DOHH2 (cell line): ENCODE data around the gene ARNT2.

ENCODE experiments used
- H3F3A ChIP-seq: fragments of 200-600 bp; sonication (generic), shearing (Covaris generic); 2 replicates; pipeline ENCODE4 v1.6.0; 2016; ENCODE audit warnings: antibody characterized with exemption, mild to moderate bottlenecking; ENCODE audit not compliant: control insufficient read depth, insufficient read depth
- H3K27ac ChIP-seq: fragments of 200-600 bp; sonication (generic); 2 replicates; pipeline ENCODE4 v1.5.1; 2014; ENCODE audit warnings: low read depth, mild to moderate bottlenecking, low read length, moderate library complexity
- H3K27me3 ChIP-seq: fragments of 200-600 bp; sonication (generic); 2 replicates; pipeline ENCODE4 v1.6.1; 2014; ENCODE audit warnings: mild to moderate bottlenecking, low read length, mixed read lengths; ENCODE audit not compliant: control insufficient read depth
- H3K36me3 ChIP-seq: fragments of 200-600 bp; sonication (generic); 2 replicates; pipeline ENCODE4 v1.6.1; 2014; ENCODE audit warnings: mild to moderate bottlenecking, low read length, moderate library complexity, mixed read lengths; ENCODE audit not compliant: control insufficient read depth
- H3K4me1 ChIP-seq: fragments of 200-600 bp; sonication (generic); 2 replicates; pipeline ENCODE4 v1.6.1; 2014; ENCODE audit warnings: mild to moderate bottlenecking, low read length, mixed read lengths; ENCODE audit not compliant: control insufficient read depth
- H3K4me2 ChIP-seq: fragments of 200-600 bp; sonication (generic); 2 replicates; pipeline ENCODE4 v1.6.0; 2014; ENCODE audit warnings: mild to moderate bottlenecking, low read length, moderate library complexity
- H3K4me3 ChIP-seq: fragments of 200-600 bp; sonication (generic); 2 replicates; pipeline ENCODE4 v1.5.1; 2014; ENCODE audit warnings: mild to moderate bottlenecking, low read length, mixed read lengths
- H3K79me2 ChIP-seq: fragments of 200-600 bp; sonication (generic); 2 replicates; pipeline ENCODE4 v1.6.1; 2014; ENCODE audit warnings: mild to moderate bottlenecking, low read length, mixed read lengths; ENCODE audit not compliant: control insufficient read depth
- H3K9me2 ChIP-seq: fragments of 200-600 bp; sonication (generic); replicated peaks from 2 replicates; pipeline ENCODE4 v1.6.1; 2014; ENCODE audit warnings: mild to moderate bottlenecking, low read length, mixed read lengths; ENCODE audit not compliant: control insufficient read depth
- H3K9me3 ChIP-seq: fragments of 200-600 bp; sonication (generic); 2 replicates; pipeline ENCODE4 v1.6.1; 2014; ENCODE audit warnings: antibody characterized with exemption, low read length, mixed read lengths; ENCODE audit not compliant: control insufficient read depth, insufficient read depth
- H4K20me1 ChIP-seq: fragments of 200-600 bp; sonication (generic); 2 replicates; pipeline ENCODE4 v1.6.0; 2014; ENCODE audit warnings: low read depth, mild to moderate bottlenecking, antibody characterized with exemption, low read length, moderate library complexity; ENCODE audit not compliant: control insufficient read depth, insufficient read depth
- EZH2phosphoT487 ChIP-seq: fragments of 200-600 bp; sonication (generic); IDR thresholded peaks from 2 replicates; pipeline ENCODE4 v1.6.1; 2017; ENCODE audit warnings: borderline replicate concordance, mild to moderate bottlenecking, antibody characterized with exemption, low read length, moderate library complexity, mixed read lengths
- TF ChIP-seq, protein P1 (sequence below): fragments of 200-600 bp; sonication (generic); IDR thresholded peaks from one replicate; pipeline ENCODE4 v1.5.1; 2014; ENCODE audit warnings: antibody characterized with exemption, mild to moderate bottlenecking, low read depth, low read length; ENCODE audit not compliant: poor library complexity, severe bottlenecking

Gene ARNT2

DNA sequence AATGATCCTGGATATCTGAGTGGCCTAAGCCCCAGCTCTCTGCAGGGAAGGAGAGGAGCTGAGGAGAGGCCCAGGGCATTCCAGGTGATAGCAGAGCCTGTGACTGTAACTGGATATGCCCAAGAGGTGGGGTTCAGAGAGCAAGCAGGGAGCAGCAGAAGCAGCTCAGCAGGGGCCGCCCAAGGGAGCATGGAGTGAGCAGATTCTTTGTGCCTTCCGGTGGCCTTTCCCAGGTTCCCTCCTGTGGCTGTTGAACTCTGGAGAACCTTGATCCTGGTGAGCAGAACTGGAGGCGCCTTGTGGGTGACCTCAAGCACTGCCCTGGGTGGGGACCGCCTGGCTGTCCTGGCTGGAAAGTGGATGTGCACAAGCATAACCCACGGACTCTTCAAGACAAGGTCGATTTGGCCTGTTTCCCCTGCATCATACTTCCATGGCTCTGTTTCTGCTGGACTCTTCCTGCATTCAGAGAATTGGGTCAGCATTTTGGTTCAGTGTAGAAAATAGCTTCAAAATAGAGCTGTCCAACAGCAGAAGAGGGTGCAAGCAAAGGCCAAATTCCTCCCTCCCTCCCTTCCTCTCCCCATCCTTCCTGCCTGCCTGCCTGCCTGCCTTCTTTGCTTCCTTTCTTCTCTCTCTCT, 76.1 kb downstream of the ARNT2 start:
- Histone ChIP-seq H3K79me2 (no peaks in the 10 kb centered on the region), H3K4me1 (no peaks in the 10 kb centered on the region), H3K4me3 (no peak overlapping the region), H3K36me3 (no peaks in the 10 kb centered on the region), H3K4me2 (no peak overlapping the region), H3K9me3 (no peaks in the 10 kb centered on the region), H3K27ac (no peak overlapping the region), H3F3A (no peaks in the 10 kb centered on the region), H3K9me2 (no peaks in the 10 kb centered on the region), H4K20me1 (no peaks in the 10 kb centered on the region), H3K27me3 (no peaks in the 10 kb centered on the region)
- TF ChIP-seq, protein P1, sequence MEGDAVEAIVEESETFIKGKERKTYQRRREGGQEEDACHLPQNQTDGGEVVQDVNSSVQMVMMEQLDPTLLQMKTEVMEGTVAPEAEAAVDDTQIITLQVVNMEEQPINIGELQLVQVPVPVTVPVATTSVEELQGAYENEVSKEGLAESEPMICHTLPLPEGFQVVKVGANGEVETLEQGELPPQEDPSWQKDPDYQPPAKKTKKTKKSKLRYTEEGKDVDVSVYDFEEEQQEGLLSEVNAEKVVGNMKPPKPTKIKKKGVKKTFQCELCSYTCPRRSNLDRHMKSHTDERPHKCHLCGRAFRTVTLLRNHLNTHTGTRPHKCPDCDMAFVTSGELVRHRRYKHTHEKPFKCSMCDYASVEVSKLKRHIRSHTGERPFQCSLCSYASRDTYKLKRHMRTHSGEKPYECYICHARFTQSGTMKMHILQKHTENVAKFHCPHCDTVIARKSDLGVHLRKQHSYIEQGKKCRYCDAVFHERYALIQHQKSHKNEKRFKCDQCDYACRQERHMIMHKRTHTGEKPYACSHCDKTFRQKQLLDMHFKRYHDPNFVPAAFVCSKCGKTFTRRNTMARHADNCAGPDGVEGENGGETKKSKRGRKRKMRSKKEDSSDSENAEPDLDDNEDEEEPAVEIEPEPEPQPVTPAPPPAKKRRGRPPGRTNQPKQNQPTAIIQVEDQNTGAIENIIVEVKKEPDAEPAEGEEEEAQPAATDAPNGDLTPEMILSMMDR = no peak
- TF ChIP-seq EZH2phosphoT487 = no peak

DNA sequence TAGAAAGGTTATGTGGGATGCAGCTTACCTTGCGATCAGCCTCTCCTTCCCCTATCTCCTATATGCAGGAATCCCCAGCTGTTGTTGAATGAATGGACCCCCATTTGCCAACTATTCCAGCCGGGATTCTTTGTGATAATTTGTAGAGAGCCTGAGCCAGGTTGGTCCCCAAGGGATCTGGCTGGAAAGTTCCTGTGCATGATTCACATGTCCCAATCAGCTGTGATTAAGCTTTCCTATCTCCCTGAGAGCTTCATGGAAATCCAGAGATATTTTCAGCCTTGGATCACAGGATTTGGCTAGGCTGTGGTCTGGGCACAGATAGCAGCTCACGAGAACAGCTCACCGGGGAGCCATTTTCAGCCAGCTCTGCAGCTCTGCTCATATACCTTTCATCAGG, 76.7 kb downstream of the ARNT2 start:
- Histone ChIP-seq H3K4me2 (no peak overlapping the region), H4K20me1 (no peaks in the 10 kb centered on the region), H3K27ac (no peak overlapping the region), H3K27me3 (no peaks in the 10 kb centered on the region), H3K9me3 (no peaks in the 10 kb centered on the region), H3K9me2 (no peaks in the 10 kb centered on the region), H3F3A (no peaks in the 10 kb centered on the region), H3K36me3 (no peaks in the 10 kb centered on the region), H3K4me1 (no peaks in the 10 kb centered on the region), H3K4me3 (no peak overlapping the region), H3K79me2 (no peaks in the 10 kb centered on the region)
- TF ChIP-seq, protein P1 = no peak
- no peak for TF ChIP-seq EZH2phosphoT487

DNA sequence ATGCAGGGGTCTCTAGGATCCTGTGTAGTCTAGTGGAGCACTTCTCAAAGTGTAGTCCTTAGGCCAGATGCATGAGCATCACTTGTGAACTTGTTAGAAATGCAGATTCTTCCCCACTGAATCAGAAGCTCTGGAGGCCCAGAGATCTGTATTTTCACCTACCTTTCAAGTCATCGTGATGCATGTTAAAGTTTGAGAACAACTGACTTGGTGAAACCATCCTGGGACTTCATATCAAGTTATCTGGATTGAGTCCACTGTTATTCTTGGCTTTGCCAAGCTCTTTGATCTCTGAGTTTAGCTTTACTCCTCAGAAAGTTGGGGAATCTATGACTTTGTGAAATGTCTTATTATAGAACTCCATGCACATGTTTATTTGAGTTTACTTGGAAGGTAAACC, 78.5 kb downstream of the ARNT2 start:
- H4K20me1 ChIP-seq = no peaks in the 10 kb centered on the region
- H3K4me3 ChIP-seq = no peak overlapping the region
- no peaks in the 10 kb centered on the region for H3K9me2 ChIP-seq
- H3K4me2 ChIP-seq = no peak overlapping the region
- H3K36me3 ChIP-seq = no peaks in the 10 kb centered on the region
- TF ChIP-seq, protein P1 = no peak
- no peak for TF ChIP-seq EZH2phosphoT487
- H3K9me3 ChIP-seq = no peaks in the 10 kb centered on the region
- no peaks in the 10 kb centered on the region for H3F3A ChIP-seq
- H3K79me2 ChIP-seq = no peaks in the 10 kb centered on the region
- no peaks in the 10 kb centered on the region for H3K27me3 ChIP-seq
- H3K4me1 ChIP-seq = no peaks in the 10 kb centered on the region
- H3K27ac ChIP-seq = no peak overlapping the region

DNA sequence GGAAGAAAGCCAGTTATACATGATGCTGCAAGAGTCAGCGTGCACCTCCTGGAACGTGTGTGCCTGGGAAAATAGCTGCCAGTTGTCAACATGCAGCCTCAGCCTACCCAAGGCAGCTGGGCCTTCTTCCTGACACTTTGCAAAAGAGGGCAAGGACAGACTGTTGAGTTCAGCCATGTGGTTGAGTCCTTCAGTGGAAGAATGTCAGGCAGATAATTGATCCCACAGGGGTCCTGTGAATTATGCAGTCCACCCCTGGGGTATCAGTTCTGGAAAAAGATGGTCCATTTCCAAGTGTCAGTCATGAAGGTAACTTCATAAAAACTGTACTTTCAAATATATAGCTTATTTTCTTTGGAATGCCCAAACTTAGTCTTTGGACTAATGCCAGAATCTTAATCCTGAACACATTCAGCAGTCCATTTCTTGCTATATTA, 79.6 kb downstream of the ARNT2 start:
- no peaks in the 10 kb centered on the region for H3K79me2 ChIP-seq
- TF ChIP-seq, protein P1 = no peak
- no peak for TF ChIP-seq EZH2phosphoT487
- no peaks in the 10 kb centered on the region for H3K9me2 ChIP-seq
- no peaks in the 10 kb centered on the region for H3K4me1 ChIP-seq
- H3K4me3 ChIP-seq = no peak overlapping the region
- H4K20me1 ChIP-seq = no peaks in the 10 kb centered on the region
- H3F3A ChIP-seq = no peaks in the 10 kb centered on the region
- H3K27me3 ChIP-seq = no peaks in the 10 kb centered on the region
- no peak overlapping the region for H3K4me2 ChIP-seq
- H3K9me3 ChIP-seq = no peaks in the 10 kb centered on the region
- no peak overlapping the region for H3K27ac ChIP-seq
- H3K36me3 ChIP-seq = no peaks in the 10 kb centered on the region
